ENCODE measurements around the gene BOK. TPM values are rescaled to one million over a fixed set of nuclear protein-coding genes. Genes with fewer than 3 reads are reported as not detected.
A peak's percentile ranks its signal among the peaks of the same experiment; 100 is the strongest.

BOK gene
- total and polyA plus RNA-seq, 2 of the 13 experiments (the other 11 are each of a cell fraction or from before 2014, with no cell fraction given) = 35.5 to 39.2 TPM

GRCh38 chr2:241532733-241533601, 25.6 kb upstream of the BOK start (continued):
- TF ChIP-seq ZBTB39 (CRISPR knock-in tag; IDR thresholded peaks at IDR 0.05) = no peak
- TF ChIP-seq ZBTB40 (IDR thresholded peaks at IDR 0.05) = no peak
- 0 out of 2 replicates have a peak, but pooled peaks have one; percentile 55 for TF ChIP-seq ZBTB40 (CRISPR knock-in tag; IDR thresholded peaks at IDR 0.05)
- no peak for TF ChIP-seq ZNF431 (CRISPR knock-in tag; IDR thresholded peaks at IDR 0.05; ENCODE audit: borderline replicate concordance, low read depth)
- TF ChIP-seq BCL3 (CRISPR knock-in tag; IDR thresholded peaks at IDR 0.05) = no peak
- no peak for TF ChIP-seq ZNF280B (CRISPR knock-in tag; IDR thresholded peaks at IDR 0.05; ENCODE audit: borderline replicate concordance)
- TF ChIP-seq GMEB1 (CRISPR knock-in tag; IDR thresholded peaks at IDR 0.05; ENCODE audit: borderline replicate concordance) = no peak
- no peak for TF ChIP-seq ZNF558 (CRISPR knock-in tag; IDR thresholded peaks at IDR 0.05; ENCODE audit: borderline replicate concordance)
- TF ChIP-seq TAF1 (CRISPR knock-in tag; IDR thresholded peaks at IDR 0.05) = no peak
